ENCODE measurements around the gene XXYLT1. TPM values are rescaled to one million over a fixed set of nuclear protein-coding genes. Genes with fewer than 3 reads are reported as not detected.

Gene XXYLT1
- polyA plus RNA-seq, 1 donor (not counting 4 experiments of a cell fraction or from before 2014, with no cell fraction given): 11.1 TPM

- H3K9ac ChIP-seq (ENCODE audit: control insufficient read depth, extremely low read depth, insufficient read depth, low read length): no peak overlapping the region
- no peak for FAIRE-seq
- no peaks in the 10 kb centered on the region for H3K79me2 ChIP-seq (ENCODE audit: control insufficient read depth, insufficient read depth, low read length)
- DNase-seq (ENCODE audit: low read depth, low spot score): no peak
- H3K27me3 ChIP-seq (ENCODE audit: control insufficient read depth, extremely low read depth, insufficient read depth, low read length): peaks cover 10% of the 10 kb centered on the region
- peaks cover 5% of the 10 kb centered on the region for H3K4me1 ChIP-seq (ENCODE audit: control insufficient read depth, extremely low read depth, insufficient read depth, low read length)
- H3K9me3 ChIP-seq (ENCODE audit: control insufficient read depth, low read depth, low read length): no peaks in the 10 kb centered on the region
- no peak overlapping the region for H2AFZ ChIP-seq (ENCODE audit: control insufficient read depth, low read length)
- TF ChIP-seq CTCF (optimal IDR thresholded peaks at IDR 0.05 in 1 of 3, IDR thresholded peaks at IDR 0.05 in 1 of 3, conservative IDR thresholded peaks at IDR 0.05 in 1 of 3; ENCODE audit: extremely low read depth in 1 of 3, insufficient read depth in 2 of 3, low read length in 3 of 3) (no peak), EZH2 (IDR thresholded peaks at IDR 0.05; ENCODE audit: low read length) (no peak)
- H3K36me3 ChIP-seq (ENCODE audit: control insufficient read depth in 2 of 2, extremely low read depth in 1 of 2, insufficient read depth in 2 of 2, low read length in 2 of 2): no peaks in the 10 kb centered on the region
- no peaks in the 10 kb centered on the region for H4K20me1 ChIP-seq (ENCODE audit: control insufficient read depth, extremely low read depth, insufficient read depth, low read length)
- H3K4me3 ChIP-seq (ENCODE audit: control insufficient read depth in 2 of 3, extremely low read depth in 1 of 3, insufficient read depth in 2 of 3, low read depth in 1 of 3, low read length in 3 of 3): no peak overlapping the region
- H3K9me1 ChIP-seq (ENCODE audit: control insufficient read depth, extremely low read depth, insufficient read depth, low read length): no peaks in the 10 kb centered on the region
- H3K4me2 ChIP-seq (ENCODE audit: control insufficient read depth, extremely low read depth, insufficient read depth, low read depth, low read length): no peak overlapping the region
- dilution Hi-C loops (cut with MboI; ENCODE audit: extremely low pct_ligation_motif_present, low sequenced_read_pairs): no loop called here
- no peak overlapping the region for H3K27ac ChIP-seq (ENCODE audit: control insufficient read depth, insufficient read depth, low read length)
Observed at GRCh38 chr3:195021692-195022091, 249.3 kb downstream of the XXYLT1 start.

GRCh38 chr3:195020921-195021320 lies 250.0 kb downstream of the XXYLT1 start:
- dilution Hi-C loops (cut with MboI; ENCODE audit: extremely low pct_ligation_motif_present, low sequenced_read_pairs): no loop called here
- peaks cover 12% of the 10 kb centered on the region for H3K27me3 ChIP-seq (ENCODE audit: control insufficient read depth, extremely low read depth, insufficient read depth, low read length)
- H3K27ac ChIP-seq (ENCODE audit: control insufficient read depth, insufficient read depth, low read length): no peak overlapping the region
- H3K4me2 ChIP-seq (ENCODE audit: control insufficient read depth, extremely low read depth, insufficient read depth, low read depth, low read length): no peak overlapping the region
- DNase-seq (ENCODE audit: low read depth, low spot score) (no peak), FAIRE-seq (no peak)
- no peak for TF ChIP-seq CTCF (optimal IDR thresholded peaks at IDR 0.05 in 1 of 3, IDR thresholded peaks at IDR 0.05 in 1 of 3, conservative IDR thresholded peaks at IDR 0.05 in 1 of 3; ENCODE audit: extremely low read depth in 1 of 3, insufficient read depth in 2 of 3, low read length in 3 of 3)
- no peak for TF ChIP-seq EZH2 (IDR thresholded peaks at IDR 0.05; ENCODE audit: low read length)
- H3K4me3 ChIP-seq (ENCODE audit: control insufficient read depth in 2 of 3, extremely low read depth in 1 of 3, insufficient read depth in 2 of 3, low read depth in 1 of 3, low read length in 3 of 3): no peak overlapping the region
- H3K9me3 ChIP-seq (ENCODE audit: control insufficient read depth, low read depth, low read length): no peaks in the 10 kb centered on the region
- H3K4me1 ChIP-seq (ENCODE audit: control insufficient read depth, extremely low read depth, insufficient read depth, low read length): peaks cover 5% of the 10 kb centered on the region
- no peaks in the 10 kb centered on the region for H3K36me3 ChIP-seq (ENCODE audit: control insufficient read depth in 2 of 2, extremely low read depth in 1 of 2, insufficient read depth in 2 of 2, low read length in 2 of 2)
- H4K20me1 ChIP-seq (ENCODE audit: control insufficient read depth, extremely low read depth, insufficient read depth, low read length): no peaks in the 10 kb centered on the region
- H2AFZ ChIP-seq (ENCODE audit: control insufficient read depth, low read length): no peak overlapping the region
- H3K9ac ChIP-seq (ENCODE audit: control insufficient read depth, extremely low read depth, insufficient read depth, low read length): no peak overlapping the region
- H3K79me2 ChIP-seq (ENCODE audit: control insufficient read depth, insufficient read depth, low read length): no peaks in the 10 kb centered on the region
- H3K9me1 ChIP-seq (ENCODE audit: control insufficient read depth, extremely low read depth, insufficient read depth, low read length): no peaks in the 10 kb centered on the region
